Measurements from ENCODE around the gene TNFRSF1B.

The TNFRSF1B gene

GRCh38 chr1:12166834-12167492 lies at the start of gene TNFRSF1B:
TSS of gene TNFRSF1B (plus strand) at chr1:12166991. CDS start at chr1:12167092, 101 bp downstream.
- peaks cover 4% of the 10 kb centered on the region for H3K9me3 Mint-ChIP-seq
- ATAC-seq: peak; percentile 82
- peak within 1 kb of the TSS; percentile 98 for H3K4me3 Mint-ChIP-seq
- peaks cover 43% of the 10 kb centered on the region for H3K36me3 Mint-ChIP-seq
- no peaks in the 10 kb centered on the region for H3K27me3 Mint-ChIP-seq
- H3K4me1 Mint-ChIP-seq: peaks cover 89% of the 10 kb centered on the region
- peak within 1 kb of the TSS; percentile 93 for H3K27ac Mint-ChIP-seq

GRCh38 chr1:12121212-12122003 lies 45.4 kb upstream of the TNFRSF1B start:
- Mint-ChIP-seq H3K36me3 (peaks cover 8% of the 10 kb centered on the region), H3K9me3 (peaks cover 2% of the 10 kb centered on the region), H3K27me3 (no peaks in the 10 kb centered on the region), H3K4me1 (peaks cover 24% of the 10 kb centered on the region), H3K27ac (peak overlapping the region; percentile 33), H3K4me3 (no peak overlapping the region)
- no peak for ATAC-seq

- Mint-ChIP-seq H3K36me3 (peaks cover 14% of the 10 kb centered on the region), H3K27me3 (no peaks in the 10 kb centered on the region), H3K4me1 (peaks cover 42% of the 10 kb centered on the region), H3K4me3 (no peak overlapping the region), H3K9me3 (peaks cover 2% of the 10 kb centered on the region), H3K27ac (peak overlapping the region; percentile 47)
- no peak for ATAC-seq
Measured at GRCh38 chr1:12123172-12123571, 43.6 kb upstream of the TNFRSF1B start.

- peak; percentile 47 for ATAC-seq
- peak overlapping the region; percentile 95 for H3K27ac Mint-ChIP-seq
- no peak overlapping the region for H3K4me3 Mint-ChIP-seq
- H3K36me3 Mint-ChIP-seq: peaks cover 13% of the 10 kb centered on the region
- peaks cover 2% of the 10 kb centered on the region for H3K9me3 Mint-ChIP-seq
- H3K4me1 Mint-ChIP-seq: peaks cover 44% of the 10 kb centered on the region
- no peaks in the 10 kb centered on the region for H3K27me3 Mint-ChIP-seq
Measured at GRCh38 chr1:12124693-12125421, 41.9 kb upstream of the TNFRSF1B start.

DNA sequence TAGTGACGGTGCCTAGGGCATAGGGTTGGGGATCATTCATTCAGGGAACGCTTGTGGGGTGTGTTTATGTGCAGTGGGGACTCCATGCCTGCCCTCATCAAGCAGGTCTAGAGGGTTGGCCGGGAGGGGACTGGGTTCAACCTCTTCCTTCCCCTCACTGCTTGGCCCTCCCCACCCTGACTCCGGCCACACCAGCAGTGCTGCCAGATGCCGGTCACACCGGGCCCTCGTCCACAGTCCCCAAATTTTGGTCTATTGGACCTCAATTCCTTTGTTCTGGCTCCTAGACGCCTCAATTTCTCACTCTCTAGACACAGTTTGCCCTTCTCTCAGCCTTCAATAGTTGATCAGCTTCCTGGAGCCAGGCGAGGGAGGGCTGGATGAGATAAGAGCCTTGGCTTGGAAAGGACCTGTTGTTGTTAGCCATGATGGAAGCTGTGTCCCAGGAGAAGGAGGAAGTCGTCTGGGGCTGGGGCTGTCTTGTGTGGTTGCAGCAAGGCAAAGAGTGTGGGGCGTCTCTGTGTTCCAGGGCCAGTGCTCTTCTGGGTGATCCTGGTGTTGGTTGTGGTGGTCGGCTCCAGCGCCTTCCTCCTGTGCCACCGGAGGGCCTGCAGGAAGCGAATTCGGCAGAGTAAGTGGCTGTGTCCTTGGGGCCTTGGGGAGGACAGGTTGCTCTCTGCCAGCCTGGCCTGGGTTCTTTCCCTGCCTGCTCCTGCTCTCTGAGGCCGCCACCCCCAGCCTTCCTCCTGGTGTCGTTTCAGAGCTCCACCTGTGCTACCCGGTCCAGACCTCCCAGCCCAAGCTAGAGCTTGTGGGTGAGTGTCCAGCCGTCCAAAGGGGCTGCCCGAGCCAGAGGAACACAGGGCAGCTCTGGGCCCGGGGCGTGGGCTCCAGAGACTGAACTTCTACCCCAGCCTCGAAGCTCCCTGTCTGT lies 41.1 kb upstream of the TNFRSF1B start:
- Mint-ChIP-seq H3K4me3 (peak overlapping the region; percentile 36), H3K4me1 (peaks cover 44% of the 10 kb centered on the region), H3K9me3 (no peaks in the 10 kb centered on the region), H3K27ac (peak overlapping the region; percentile 95), H3K27me3 (no peaks in the 10 kb centered on the region), H3K36me3 (peaks cover 10% of the 10 kb centered on the region)
- no peak for ATAC-seq

DNA sequence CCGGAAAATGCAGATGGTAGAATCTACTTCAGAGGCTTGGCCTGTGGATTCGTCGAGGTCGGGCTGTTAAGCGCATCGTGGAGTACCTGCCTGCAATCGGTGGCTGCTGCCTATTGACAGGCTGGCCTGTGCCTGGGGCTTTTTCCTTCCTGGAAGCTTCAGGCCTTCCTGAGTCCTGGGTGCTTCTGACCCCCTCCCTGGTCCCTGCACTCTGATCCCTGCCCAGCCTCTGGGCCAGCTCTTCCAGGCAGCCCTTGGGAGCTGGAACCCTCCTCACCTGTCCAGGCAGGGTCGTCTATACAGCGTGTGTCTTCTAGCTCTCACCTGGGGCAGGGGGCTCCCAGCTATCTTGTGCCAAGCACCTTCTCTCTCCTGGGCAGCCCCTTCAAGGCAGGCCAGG lies 40.0 kb upstream of the TNFRSF1B start:
- no peak for ATAC-seq
- Mint-ChIP-seq H3K36me3 (peaks cover 10% of the 10 kb centered on the region), H3K9me3 (no peaks in the 10 kb centered on the region), H3K4me3 (no peak overlapping the region), H3K4me1 (peaks cover 44% of the 10 kb centered on the region), H3K27me3 (no peaks in the 10 kb centered on the region), H3K27ac (peak overlapping the region; percentile 95)

GRCh38 chr1:12127206-12127810 lies 39.5 kb upstream of the TNFRSF1B start:
- H3K36me3 Mint-ChIP-seq: peaks cover 10% of the 10 kb centered on the region
- no peaks in the 10 kb centered on the region for H3K9me3 Mint-ChIP-seq
- peak; percentile 88 for ATAC-seq
- H3K4me1 Mint-ChIP-seq: peaks cover 44% of the 10 kb centered on the region
- H3K27me3 Mint-ChIP-seq: no peaks in the 10 kb centered on the region
- peak overlapping the region; percentile 22 for H3K4me3 Mint-ChIP-seq
- peak overlapping the region; percentile 95 for H3K27ac Mint-ChIP-seq

DNA sequence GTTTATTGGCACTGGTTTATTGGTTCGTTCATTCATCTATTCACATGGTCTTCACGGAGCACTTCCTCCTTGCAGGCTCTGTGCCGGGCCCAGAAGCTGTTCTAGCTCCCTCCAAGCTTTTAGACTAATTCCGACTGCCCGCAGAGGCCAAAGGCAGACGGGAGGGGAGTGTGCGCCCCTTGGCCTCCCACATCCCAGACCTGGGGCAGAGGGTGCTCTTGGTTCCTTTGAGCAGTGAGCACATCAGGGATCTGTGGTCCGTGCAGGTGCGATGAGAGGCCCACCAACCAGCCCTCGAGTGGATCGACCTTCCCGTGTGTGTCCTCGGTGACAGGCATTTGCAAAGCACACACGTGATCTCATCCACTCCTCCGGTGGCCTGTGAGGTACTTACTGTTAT lies 38.7 kb upstream of the TNFRSF1B start:
- ATAC-seq: no peak
- Mint-ChIP-seq H3K4me3 (no peak overlapping the region), H3K36me3 (peaks cover 10% of the 10 kb centered on the region), H3K4me1 (peaks cover 51% of the 10 kb centered on the region), H3K27me3 (no peaks in the 10 kb centered on the region), H3K9me3 (no peaks in the 10 kb centered on the region), H3K27ac (peak overlapping the region; percentile 95)

DNA sequence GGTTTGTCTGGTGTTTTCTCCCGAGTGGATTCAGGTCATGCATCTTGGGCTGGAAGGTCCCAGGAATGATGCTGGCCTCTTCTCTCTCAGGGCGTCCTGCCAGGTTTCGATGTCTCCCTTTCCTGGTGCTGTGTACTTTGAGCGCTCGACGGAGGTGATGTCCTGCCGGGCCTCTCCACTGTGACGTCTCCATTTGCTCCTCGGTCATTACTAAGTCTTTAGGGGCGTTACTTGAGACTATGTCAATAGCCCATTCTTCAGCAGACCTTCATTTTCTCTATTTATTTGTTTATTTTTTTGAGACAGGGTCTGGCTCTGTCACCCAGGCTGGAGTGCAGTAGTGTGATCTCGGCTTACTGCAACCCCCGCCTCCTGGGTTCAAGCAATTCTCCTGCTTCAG lies 37.2 kb upstream of the TNFRSF1B start:
- Mint-ChIP-seq H3K36me3 (peaks cover 10% of the 10 kb centered on the region), H3K27me3 (no peaks in the 10 kb centered on the region), H3K4me3 (no peak overlapping the region), H3K4me1 (peaks cover 52% of the 10 kb centered on the region), H3K27ac (peak overlapping the region; percentile 95), H3K9me3 (no peaks in the 10 kb centered on the region)
- ATAC-seq: no peak

DNA sequence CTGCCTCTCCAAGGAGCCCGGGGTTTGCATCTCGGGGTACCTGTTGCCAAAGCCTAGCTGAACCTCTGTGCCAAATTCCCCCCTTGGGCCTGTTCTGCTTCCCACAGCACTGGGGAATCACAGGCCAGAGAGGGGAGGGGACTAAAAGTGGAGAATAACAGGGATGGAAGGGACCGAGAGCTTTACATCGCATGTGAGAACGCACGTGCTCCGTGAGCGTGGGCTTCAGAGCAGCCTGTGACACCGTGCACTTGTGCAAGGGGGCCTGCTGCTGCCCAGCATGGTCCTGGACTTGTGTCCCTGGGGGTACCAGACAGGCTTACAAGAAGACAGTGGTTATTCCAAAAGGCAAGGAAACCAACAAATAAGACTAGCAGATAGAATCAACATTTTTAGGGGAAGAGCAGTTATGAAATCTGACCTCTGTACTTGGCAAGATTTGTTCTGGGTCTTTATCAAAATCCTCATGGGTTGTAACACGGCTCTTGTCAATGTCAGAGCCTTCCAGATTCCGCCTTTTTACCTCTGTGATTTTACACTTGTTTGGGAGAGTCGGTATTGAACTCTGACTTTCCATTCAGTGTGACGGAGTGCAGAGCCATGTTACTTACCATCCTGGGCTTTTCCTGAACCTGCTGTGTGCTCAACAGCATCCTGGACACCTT lies 36.2 kb upstream of the TNFRSF1B start:
- Mint-ChIP-seq H3K36me3 (peaks cover 10% of the 10 kb centered on the region), H3K27ac (peak overlapping the region; percentile 95), H3K4me3 (no peak overlapping the region), H3K27me3 (no peaks in the 10 kb centered on the region), H3K9me3 (no peaks in the 10 kb centered on the region), H3K4me1 (peaks cover 43% of the 10 kb centered on the region)
- no peak for ATAC-seq

DNA sequence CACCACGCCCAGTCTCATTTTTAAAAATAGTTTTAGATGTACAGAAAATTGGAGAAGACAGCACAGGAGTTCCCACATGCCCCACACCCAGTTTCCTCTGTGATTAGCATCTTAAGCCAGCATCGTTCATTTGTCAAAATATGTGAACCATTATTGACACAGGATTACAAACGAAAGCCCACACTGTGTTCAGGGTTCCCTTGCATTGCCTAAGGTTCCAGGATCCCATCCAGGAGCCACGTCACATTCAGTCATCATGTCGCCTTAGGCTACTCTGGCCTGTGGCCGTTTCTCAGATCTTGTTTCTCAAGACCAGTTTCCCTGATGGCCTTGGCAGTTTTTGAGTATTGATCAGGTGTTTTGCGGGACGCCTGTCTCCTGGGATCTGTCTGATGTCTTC lies 34.7 kb upstream of the TNFRSF1B start:
- Mint-ChIP-seq H3K4me3 (no peak overlapping the region), H3K9me3 (no peaks in the 10 kb centered on the region), H3K36me3 (peaks cover 9% of the 10 kb centered on the region), H3K4me1 (peaks cover 28% of the 10 kb centered on the region), H3K27ac (peak overlapping the region; percentile 83), H3K27me3 (no peaks in the 10 kb centered on the region)
- ATAC-seq: no peak

DNA sequence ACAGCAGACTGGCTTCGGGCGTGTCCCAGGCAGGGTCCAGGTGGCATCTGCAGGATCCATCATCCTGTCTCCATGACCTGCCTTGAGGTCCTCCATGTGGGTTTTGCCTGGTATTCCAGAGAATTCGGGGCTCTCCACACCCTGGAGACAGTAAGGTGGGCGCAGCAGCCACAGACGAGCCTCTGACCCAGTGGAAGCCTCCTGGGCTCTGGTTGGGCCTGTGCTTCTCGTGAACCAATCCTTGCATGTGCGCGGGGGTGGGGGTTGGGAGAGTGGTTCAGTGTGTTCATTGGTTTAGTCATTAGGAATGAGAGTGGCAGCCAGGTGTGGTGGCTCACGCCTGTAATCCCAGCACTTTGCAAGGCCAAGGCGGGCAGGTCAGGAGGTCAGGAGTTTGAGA lies 32.1 kb upstream of the TNFRSF1B start:
- Mint-ChIP-seq H3K9me3 (no peaks in the 10 kb centered on the region), H3K4me1 (peaks cover 30% of the 10 kb centered on the region), H3K27me3 (no peaks in the 10 kb centered on the region), H3K27ac (peak overlapping the region; percentile 46), H3K36me3 (peaks cover 9% of the 10 kb centered on the region), H3K4me3 (no peak overlapping the region)
- ATAC-seq: no peak

DNA sequence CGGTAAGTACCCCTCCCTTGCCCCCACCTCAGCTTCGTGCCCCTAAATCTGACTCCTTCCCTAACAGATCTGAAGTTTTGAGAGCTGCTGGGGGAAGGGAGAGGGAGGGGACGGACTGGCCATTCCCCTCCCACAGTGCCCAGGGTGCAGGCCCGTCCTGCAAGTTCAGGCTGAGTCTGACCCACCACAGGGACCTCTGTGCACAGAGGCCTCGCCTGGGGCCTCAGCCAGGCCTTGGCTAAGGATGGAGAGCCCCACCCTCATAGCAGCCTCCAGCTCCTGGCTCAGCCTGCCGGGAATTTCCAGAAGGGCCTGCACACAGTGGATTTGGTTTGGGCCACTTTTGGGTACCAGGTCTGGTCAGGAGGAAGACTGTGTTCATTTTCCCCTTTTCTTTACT lies 31.2 kb upstream of the TNFRSF1B start:
- peaks cover 34% of the 10 kb centered on the region for H3K4me1 Mint-ChIP-seq
- peaks cover 6% of the 10 kb centered on the region for H3K36me3 Mint-ChIP-seq
- H3K9me3 Mint-ChIP-seq: no peaks in the 10 kb centered on the region
- peak overlapping the region; percentile 76 for H3K27ac Mint-ChIP-seq
- ATAC-seq: no peak
- H3K27me3 Mint-ChIP-seq: no peaks in the 10 kb centered on the region
- no peak overlapping the region for H3K4me3 Mint-ChIP-seq
